22Rv1 (cell line): ENCODE measurements around the gene GAS7.

Experiments used
- H3K27ac ChIP-seq: fragments of 450-650 bp; 2 replicates; pipeline ENCODE4 v1.5.1; 2017
- CTCF ChIP-seq: fragments of 450-650 bp; IDR thresholded peaks from 2 replicates; pipeline ENCODE4 v1.5.1; 2017; ENCODE audit warnings: mild to moderate bottlenecking
- ZFX ChIP-seq: fragments of 450-650 bp; IDR thresholded peaks from 2 replicates; pipeline ENCODE4 v1.6.1; 2017; ENCODE audit warnings: antibody characterized with exemption, borderline replicate concordance

Gene GAS7

GRCh38 chr17:10198509-10199249 lies at the start of gene GAS7:
TSS of gene GAS7 (minus strand) at chr17:10198606.
- no peak within 1 kb of the TSS for H3K27ac ChIP-seq
- no peak for TF ChIP-seq CTCF
- TF ChIP-seq ZFX = no peak

GRCh38 chr17:10247810-10248209 lies 49.4 kb upstream of the GAS7 start:
- TF ChIP-seq CTCF (no peak), ZFX (no peak)
- no peak overlapping the region for H3K27ac ChIP-seq

- no peak overlapping the region for H3K27ac ChIP-seq
- TF ChIP-seq ZFX = no peak
- no peak for TF ChIP-seq CTCF
Measured at GRCh38 chr17:10243883-10244844, 45.8 kb upstream of the GAS7 start.

- no peak overlapping the region for H3K27ac ChIP-seq
- no peak for TF ChIP-seq ZFX
- no peak for TF ChIP-seq CTCF
Measured at GRCh38 chr17:10241781-10242180, 43.4 kb upstream of the GAS7 start.

GRCh38 chr17:10238661-10239060 lies 40.3 kb upstream of the GAS7 start:
- TF ChIP-seq CTCF (no peak), ZFX (no peak)
- no peak overlapping the region for H3K27ac ChIP-seq

GRCh38 chr17:10234033-10234432 lies 35.6 kb upstream of the GAS7 start:
- H3K27ac ChIP-seq = no peak overlapping the region
- no peak for TF ChIP-seq ZFX

GRCh38 chr17:10233161-10233560 lies 34.8 kb upstream of the GAS7 start:
- TF ChIP-seq ZFX (no peak), CTCF (no peak)
- no peak overlapping the region for H3K27ac ChIP-seq
